Measurements from ENCODE around the gene ZBTB32. TPM values are rescaled to one million over a fixed set of nuclear protein-coding genes. Genes with fewer than 3 reads are reported as not detected.

The ZBTB32 gene
- total RNA-seq, 2 donors from 2014 or later = 138 to 217 TPM

DNA sequence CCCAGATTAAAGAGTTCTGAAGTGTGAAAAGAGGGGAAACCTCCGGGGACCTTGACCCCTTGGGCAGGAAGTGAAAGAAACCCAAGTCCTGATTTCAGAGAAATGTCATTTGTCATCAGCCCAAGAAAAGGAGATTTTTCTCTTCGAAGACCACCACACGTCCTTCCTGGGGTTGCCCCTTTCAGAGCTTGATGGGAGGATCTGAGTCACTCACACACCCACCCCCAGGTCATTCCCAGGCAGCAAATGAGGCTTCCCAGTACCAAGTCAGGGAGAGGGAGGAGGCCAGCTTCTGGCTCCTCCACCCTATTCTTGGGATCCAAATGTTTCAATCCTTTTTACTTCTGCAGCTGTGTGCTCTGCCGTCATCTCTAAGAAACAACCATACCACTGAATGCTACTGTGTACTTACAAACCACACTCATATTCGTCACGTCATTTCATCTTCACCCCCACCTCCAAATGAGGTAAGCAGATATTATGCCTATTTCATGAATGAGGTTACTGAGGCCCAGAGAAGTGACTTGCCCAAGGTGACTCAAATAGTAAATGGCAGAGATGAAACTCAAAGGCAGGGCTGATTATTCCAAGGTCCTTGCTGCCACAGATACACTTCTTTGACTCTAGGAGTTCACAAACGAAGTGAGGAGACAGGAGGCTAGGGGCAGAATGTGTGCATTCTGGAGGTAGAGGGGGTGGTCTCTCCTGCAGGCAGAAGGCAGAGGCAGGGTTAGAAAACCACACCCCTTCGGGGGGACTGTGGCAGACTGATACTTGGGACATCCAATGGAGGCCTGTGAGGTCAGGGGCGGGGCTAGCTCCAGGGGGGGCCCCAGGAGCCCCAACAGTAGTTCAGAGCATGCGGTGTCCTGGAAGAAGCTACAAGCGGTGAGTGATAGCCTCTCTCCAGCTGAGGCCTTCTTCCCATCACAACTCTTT is 8.5 kb downstream of the ZBTB32 start:
- H3K27ac Mint-ChIP-seq = peak overlapping the region; percentile 98
- no peaks in the 10 kb centered on the region for H3K27me3 Mint-ChIP-seq
- peak; percentile 55 for ATAC-seq (replicated peaks)
- H3K36me3 Mint-ChIP-seq (ENCODE audit: low read depth) = peaks cover 66% of the 10 kb centered on the region
- H3K9me3 Mint-ChIP-seq = no peaks in the 10 kb centered on the region
- peak overlapping the region; percentile 96 for H3K4me3 Mint-ChIP-seq
- peaks cover 8% of the 10 kb centered on the region for H3K4me1 Mint-ChIP-seq

DNA sequence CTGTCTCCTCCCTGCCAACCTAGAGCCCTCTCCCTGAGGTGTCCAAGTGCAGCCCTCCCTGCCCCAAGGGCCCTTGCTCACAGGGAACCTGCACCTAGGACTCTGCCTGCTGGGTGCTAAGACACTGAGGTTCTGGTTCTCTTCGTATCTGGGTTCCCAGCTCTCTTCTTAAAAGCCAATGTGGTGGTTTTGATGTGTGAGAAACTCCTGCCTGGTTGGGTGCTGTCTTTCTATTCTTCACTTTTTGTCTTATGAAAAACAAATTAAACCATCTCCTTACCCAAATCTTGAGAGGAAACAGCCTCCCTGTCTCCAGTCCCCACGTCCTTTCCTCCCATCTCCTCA is 9.1 kb downstream of the ZBTB32 start:
- H3K27ac Mint-ChIP-seq = peak overlapping the region; percentile 98
- no peaks in the 10 kb centered on the region for H3K9me3 Mint-ChIP-seq
- ATAC-seq (replicated peaks) = no peak
- peaks cover 8% of the 10 kb centered on the region for H3K4me1 Mint-ChIP-seq
- H3K36me3 Mint-ChIP-seq (ENCODE audit: low read depth) = peaks cover 68% of the 10 kb centered on the region
- H3K27me3 Mint-ChIP-seq = no peaks in the 10 kb centered on the region
- H3K4me3 Mint-ChIP-seq = peak overlapping the region; percentile 96

DNA sequence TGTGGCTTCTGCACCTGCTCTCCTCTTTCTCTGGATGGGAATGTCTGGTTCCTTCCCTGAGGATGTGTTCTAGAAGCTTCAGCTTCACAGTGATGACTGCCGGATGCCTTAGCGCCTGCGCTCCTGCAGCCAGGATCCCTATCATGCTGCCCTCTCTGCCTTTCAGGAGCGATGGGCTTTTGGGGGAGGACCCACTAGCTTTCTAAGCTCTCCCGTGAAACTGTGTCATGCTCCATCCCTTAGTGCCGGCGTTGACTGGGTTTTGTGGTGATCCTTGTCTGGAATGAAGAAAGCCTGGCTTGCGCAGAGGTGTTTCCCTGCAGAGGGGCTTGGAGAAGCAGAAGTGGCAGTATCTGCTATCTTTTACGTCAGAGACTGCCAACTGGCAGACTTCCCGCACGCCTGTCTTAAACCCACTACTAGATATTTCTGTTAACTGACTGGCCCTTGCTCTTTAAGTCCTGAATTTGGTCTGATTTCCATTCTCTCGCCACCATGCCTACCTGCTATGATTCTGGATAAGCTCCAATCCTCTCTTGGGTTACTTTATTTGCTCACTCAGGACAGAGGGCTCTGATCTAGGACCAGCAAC is 9.6 kb downstream of the ZBTB32 start:
- peak overlapping the region; percentile 96 for H3K4me3 Mint-ChIP-seq
- H3K36me3 Mint-ChIP-seq (ENCODE audit: low read depth) = peaks cover 73% of the 10 kb centered on the region
- H3K27me3 Mint-ChIP-seq = no peaks in the 10 kb centered on the region
- H3K4me1 Mint-ChIP-seq = peaks cover 8% of the 10 kb centered on the region
- ATAC-seq (replicated peaks) = no peak
- H3K27ac Mint-ChIP-seq = peak overlapping the region; percentile 98
- no peaks in the 10 kb centered on the region for H3K9me3 Mint-ChIP-seq

DNA sequence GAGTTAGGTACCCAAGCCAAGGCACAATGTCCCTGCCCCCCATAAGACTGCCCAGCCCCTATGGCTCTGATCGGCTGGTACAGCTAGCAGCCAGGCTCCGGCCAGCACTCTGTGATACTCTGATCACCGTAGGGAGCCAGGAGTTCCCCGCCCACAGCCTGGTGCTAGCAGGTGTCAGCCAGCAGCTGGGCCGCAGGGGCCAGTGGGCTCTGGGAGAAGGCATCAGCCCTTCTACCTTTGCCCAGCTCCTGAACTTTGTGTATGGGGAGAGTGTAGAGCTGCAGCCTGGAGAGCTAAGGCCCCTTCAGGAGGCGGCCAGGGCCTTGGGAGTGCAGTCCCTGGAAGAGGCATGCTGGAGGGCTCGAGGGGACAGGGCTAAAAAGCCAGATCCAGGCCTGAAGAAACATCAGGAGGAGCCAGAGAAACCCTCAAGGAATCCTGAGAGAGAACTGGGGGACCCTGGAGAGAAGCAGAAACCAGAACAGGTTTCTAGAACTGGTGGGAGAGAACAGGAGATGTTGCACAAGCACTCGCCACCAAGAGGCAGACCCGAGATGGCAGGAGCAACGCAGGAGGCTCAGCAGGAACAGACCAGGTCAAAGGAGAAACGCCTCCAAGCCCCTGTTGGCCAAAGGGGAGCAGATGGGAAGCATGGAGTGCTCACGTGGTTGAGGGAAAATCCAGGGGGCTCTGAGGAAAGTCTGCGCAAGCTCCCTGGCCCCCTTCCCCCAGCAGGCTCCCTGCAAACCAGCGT is 10.4 kb downstream of the ZBTB32 start:
- no peaks in the 10 kb centered on the region for H3K9me3 Mint-ChIP-seq
- peak overlapping the region; percentile 96 for H3K4me3 Mint-ChIP-seq
- peaks cover 81% of the 10 kb centered on the region for H3K36me3 Mint-ChIP-seq (ENCODE audit: low read depth)
- peak overlapping the region; percentile 98 for H3K27ac Mint-ChIP-seq
- H3K4me1 Mint-ChIP-seq = peaks cover 8% of the 10 kb centered on the region
- H3K27me3 Mint-ChIP-seq = no peaks in the 10 kb centered on the region
- ATAC-seq (replicated peaks) = no peak

DNA sequence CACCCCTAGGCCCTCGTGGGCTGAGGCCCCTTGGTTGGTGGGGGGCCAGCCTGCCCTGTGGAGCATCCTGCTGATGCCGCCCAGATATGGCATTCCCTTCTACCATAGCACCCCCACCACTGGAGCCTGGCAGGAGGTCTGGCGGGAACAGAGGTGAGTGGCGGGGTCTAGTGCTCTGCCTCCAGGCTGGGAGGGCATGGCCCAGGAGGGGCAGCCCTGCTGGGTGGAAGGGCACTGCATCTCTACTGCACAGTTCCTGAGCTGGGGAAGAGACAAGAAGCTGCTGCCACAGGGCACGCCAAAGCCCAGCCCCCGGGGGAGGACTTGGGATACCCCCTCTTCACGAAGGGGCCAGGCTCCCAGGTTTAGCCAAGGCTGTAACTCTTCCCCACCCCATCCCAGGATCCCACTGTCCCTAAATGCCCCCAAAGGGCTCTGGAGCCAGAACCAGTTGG is 11.0 kb downstream of the ZBTB32 start:
- Mint-ChIP-seq H3K9me3 (no peaks in the 10 kb centered on the region), H3K27ac (peak overlapping the region; percentile 98), H3K4me1 (peaks cover 8% of the 10 kb centered on the region), H3K4me3 (peak overlapping the region; percentile 96), H3K36me3 (ENCODE audit: low read depth) (peaks cover 87% of the 10 kb centered on the region), H3K27me3 (no peaks in the 10 kb centered on the region)
- no peak for ATAC-seq (replicated peaks)

DNA sequence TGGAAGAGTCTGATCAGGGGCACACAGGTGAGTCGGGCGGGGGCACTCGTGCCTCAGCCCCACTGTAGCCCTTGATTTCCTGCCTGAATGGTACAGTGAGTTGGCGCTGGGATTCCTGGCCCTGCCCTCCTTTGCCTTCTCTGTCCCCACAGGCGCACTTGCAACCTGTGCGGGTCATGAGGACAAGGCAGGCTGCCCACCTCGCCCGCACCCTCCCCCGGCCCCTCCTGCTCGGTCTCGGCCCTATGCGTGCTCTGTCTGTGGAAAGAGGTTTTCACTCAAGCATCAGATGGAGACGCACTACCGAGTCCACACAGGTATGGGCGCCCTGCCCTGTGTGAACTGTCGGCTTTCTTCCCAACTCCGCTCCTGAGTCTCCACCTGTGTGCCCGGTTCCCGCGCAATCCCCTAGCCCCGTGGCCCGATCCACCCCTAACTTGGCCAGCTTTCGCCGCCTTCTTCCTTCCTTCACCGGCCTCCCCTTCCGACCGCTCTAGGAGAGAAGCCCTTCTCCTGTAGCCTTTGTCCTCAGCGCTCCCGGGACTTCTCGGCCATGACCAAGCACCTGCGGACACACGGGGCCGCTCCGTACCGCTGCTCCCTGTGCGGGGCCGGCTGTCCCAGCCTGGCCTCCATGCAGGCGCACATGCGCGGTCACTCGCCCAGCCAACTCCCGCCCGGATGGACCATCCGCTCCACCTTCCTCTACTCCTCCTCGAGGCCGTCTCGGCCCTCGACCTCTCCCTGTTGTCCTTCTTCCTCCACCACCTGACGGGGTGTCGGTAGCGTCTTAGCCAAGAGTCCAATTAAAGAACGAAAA is 11.8 kb downstream of the ZBTB32 start:
- H3K4me1 Mint-ChIP-seq = peaks cover 5% of the 10 kb centered on the region
- H3K36me3 Mint-ChIP-seq (ENCODE audit: low read depth) = peaks cover 88% of the 10 kb centered on the region

DNA sequence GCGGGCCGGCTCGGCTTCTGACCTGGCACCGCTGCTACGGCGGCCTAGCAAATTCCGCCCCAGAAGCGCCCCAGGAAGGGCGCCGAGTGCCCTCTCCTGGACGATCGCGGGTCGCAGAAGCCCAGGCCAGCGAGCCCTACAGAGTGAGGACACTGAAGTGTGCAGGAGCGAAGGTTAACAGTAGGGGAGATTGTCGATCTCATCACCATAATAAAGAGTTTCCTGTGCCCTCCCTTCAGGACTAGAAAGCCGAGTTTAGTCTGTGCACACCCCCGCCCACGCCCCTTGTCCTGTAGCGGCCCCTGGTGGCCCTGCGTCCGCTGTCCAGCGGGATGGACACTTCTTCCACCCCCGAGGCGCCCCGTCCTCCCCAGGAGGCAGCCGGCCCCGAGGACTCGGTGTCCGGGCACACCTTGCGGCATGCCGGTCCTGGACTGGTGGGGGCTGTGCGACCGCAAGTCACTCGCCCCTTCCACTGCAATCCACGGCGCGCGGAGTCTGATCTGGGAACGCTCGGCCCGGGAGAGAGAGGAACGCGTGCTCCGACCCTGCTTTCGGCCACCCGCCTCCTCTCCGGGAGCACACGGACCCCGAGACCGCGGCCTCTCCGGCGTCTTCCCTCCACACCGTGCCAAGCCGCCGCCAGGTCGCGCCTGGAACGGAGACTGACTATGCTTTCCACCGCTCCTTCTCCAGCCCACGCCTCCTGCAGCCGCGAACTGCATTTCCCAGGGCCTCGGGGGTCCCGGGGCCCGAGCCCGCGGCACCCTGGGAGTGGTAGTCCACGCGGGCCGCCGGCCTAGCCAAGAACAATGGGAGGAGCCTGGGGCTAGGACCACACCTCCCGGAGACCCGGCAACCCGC is 12.7 kb downstream of the ZBTB32 start:
- Mint-ChIP-seq H3K4me3 (peak overlapping the region; percentile 96), H3K4me1 (no peaks in the 10 kb centered on the region), H3K27me3 (no peaks in the 10 kb centered on the region), H3K27ac (peak overlapping the region; percentile 98), H3K9me3 (no peaks in the 10 kb centered on the region), H3K36me3 (ENCODE audit: low read depth) (peaks cover 92% of the 10 kb centered on the region)
- peak; percentile 55 for ATAC-seq (replicated peaks)

More for the DNA sequence above, 11.8 kb downstream of the ZBTB32 start:
- ATAC-seq (replicated peaks) = no peak
- Mint-ChIP-seq H3K27ac (peak overlapping the region; percentile 98), H3K4me3 (peak overlapping the region; percentile 96), H3K9me3 (no peaks in the 10 kb centered on the region), H3K27me3 (no peaks in the 10 kb centered on the region)

DNA sequence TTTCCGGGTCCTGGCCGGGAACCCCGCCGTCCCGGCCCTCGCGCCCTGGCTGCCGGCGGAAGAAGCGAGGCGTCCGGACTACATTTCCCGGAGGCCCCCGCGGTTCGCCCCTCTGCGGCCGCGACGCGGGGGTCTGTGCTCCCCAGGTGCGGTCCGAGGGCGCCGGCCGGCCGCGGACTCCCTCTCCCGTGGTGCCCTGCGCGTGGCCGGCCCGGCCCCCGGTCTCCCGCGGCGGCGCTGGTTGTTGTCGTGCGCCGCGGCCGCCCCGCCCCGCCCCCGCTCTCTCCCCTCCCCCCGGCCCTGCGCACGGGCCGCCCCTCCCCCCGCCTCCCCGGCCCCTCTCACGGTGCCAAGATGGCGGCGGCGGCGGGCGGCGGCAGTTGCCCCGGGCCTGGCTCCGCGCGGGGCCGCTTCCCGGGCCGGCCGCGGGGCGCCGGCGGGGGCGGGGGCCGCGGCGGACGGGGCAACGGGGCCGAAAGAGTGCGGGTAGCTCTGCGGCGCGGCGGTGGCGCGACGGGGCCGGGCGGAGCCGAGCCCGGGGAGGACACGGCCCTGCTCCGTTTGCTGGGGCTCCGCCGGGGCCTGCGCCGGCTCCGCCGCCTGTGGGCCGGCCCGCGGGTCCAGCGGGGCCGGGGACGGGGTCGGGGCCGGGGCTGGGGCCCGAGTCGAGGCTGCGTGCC is 13.4 kb downstream of the ZBTB32 start, which contains the start of gene KMT2B:
Gene KMT2B, plus strand, starts transcription at position 339 of the 680 bp plus-strand sequence. Its CDS starts 16 bp downstream, at position 355.
- Mint-ChIP-seq H3K4me3 (peak within 1 kb of the TSS; percentile 96), H3K27me3 (no peaks in the 10 kb centered on the region), H3K36me3 (ENCODE audit: low read depth) (peaks cover 92% of the 10 kb centered on the region), H3K27ac (peak within 1 kb of the TSS; percentile 98), H3K9me3 (no peaks in the 10 kb centered on the region), H3K4me1 (no peaks in the 10 kb centered on the region)
- ATAC-seq (replicated peaks) = peak; percentile 4

DNA sequence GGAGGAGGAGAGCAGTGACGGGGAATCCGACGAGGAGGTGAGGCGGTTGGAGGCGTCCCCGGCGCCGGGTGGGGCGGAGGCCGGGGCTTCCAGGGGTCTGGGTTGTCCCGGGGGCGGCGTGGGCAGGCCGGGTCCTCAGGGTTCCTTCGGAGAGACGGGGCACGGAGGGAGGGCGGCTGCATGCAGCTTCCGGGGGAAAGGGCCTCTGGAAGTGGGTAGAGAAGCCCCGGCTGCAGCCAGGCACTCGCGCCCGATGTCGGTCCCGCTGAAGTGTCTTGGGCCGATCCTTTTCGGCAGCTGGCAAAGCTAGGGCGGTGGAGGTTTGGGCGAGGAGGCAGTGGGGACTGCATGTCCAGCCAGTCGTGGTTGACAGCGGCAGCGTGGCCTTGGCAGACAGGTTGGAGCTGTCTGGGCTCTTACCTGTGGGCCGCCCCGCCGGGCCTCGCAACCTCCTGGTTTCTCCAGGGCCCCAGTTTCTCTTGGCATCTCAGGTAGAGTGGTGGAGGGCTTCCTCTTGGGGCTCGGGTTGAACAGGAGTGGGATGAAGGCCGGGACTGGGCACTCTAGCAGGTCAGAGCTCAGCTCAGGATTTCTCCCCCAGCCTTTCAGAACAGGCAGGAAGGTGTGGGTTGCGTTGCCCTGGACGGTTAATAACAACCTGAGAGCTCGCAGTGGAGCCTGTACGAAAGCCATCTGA is 14.1 kb downstream of the ZBTB32 start:
- H3K9me3 Mint-ChIP-seq = no peaks in the 10 kb centered on the region
- peak; percentile 3 for ATAC-seq (replicated peaks)
- H3K27me3 Mint-ChIP-seq = no peaks in the 10 kb centered on the region
- peak overlapping the region; percentile 94 for H3K27ac Mint-ChIP-seq
- H3K4me3 Mint-ChIP-seq = peak overlapping the region; percentile 89
- H3K4me1 Mint-ChIP-seq = no peaks in the 10 kb centered on the region
- H3K36me3 Mint-ChIP-seq (ENCODE audit: low read depth) = peaks cover 92% of the 10 kb centered on the region

DNA sequence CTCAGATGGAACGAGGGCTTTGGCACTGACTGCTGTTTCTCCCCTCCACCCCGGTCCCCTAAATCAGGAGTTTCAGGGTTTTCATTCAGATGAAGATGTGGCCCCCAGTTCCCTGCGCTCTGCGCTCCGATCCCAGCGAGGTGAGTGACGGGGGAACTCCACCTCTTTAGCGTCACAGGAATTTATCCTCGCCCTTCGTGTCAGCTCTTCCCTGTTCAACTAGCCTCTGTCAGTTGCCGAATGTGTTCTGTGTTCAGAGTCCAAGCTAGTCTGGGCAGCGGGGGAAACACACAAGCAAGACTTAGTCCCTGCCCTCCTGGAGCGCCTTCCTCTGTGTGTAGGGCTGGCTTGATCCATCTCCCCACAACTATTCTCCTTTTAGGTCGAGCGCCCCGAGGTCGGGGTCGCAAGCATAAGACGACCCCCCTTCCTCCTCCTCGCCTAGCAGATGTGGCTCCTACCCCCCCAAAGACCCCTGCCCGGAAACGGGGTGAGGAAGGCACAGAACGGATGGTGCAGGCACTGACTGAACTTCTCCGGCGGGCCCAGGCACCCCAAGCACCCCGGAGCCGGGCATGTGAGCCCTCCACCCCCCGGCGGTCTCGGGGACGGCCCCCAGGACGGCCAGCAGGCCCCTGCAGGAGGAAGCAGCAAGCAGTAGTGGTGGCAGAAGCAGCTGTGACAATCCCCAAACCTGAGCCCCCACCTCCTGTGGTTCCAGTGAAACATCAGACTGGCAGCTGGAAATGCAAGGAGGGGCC is 15.2 kb downstream of the ZBTB32 start:
- Mint-ChIP-seq H3K9me3 (no peaks in the 10 kb centered on the region), H3K4me1 (peaks cover 5% of the 10 kb centered on the region), H3K27ac (peak overlapping the region; percentile 94), H3K36me3 (ENCODE audit: low read depth) (peaks cover 92% of the 10 kb centered on the region), H3K4me3 (peak overlapping the region; percentile 89), H3K27me3 (no peaks in the 10 kb centered on the region)
- ATAC-seq (replicated peaks) = no peak

DNA sequence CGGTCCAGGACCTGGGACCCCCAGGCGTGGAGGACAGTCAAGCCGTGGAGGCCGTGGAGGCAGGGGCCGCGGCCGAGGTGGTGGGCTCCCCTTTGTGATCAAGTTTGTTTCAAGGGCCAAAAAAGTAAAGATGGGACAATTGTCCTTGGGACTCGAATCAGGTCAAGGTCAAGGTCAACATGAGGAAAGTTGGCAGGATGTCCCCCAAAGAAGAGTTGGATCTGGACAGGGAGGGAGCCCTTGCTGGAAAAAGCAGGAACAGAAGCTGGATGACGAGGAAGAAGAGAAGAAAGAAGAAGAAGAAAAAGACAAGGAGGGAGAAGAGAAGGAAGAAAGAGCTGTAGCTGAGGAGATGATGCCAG is 15.8 kb downstream of the ZBTB32 start:
- Mint-ChIP-seq H3K36me3 (ENCODE audit: low read depth) (peaks cover 92% of the 10 kb centered on the region), H3K27ac (no peak overlapping the region), H3K4me1 (peaks cover 5% of the 10 kb centered on the region), H3K4me3 (peak overlapping the region; percentile 89), H3K9me3 (no peaks in the 10 kb centered on the region), H3K27me3 (no peaks in the 10 kb centered on the region)
- ATAC-seq (replicated peaks) = no peak

DNA sequence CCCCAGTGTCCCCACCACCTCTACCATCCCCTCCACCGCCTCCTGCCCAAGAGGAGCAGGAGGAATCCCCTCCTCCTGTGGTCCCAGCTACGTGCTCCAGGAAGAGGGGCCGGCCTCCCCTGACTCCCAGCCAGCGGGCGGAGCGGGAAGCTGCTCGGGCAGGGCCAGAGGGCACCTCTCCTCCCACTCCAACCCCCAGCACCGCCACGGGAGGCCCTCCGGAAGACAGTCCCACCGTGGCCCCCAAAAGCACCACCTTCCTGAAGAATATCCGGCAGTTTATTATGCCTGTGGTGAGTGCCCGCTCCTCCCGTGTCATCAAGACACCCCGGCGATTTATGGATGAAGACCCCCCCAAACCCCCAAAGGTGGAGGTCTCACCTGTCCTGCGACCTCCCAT is 16.3 kb downstream of the ZBTB32 start:
- Mint-ChIP-seq H3K4me3 (no peak overlapping the region), H3K27me3 (no peaks in the 10 kb centered on the region), H3K9me3 (no peaks in the 10 kb centered on the region), H3K36me3 (ENCODE audit: low read depth) (peaks cover 92% of the 10 kb centered on the region), H3K4me1 (peaks cover 5% of the 10 kb centered on the region), H3K27ac (peak overlapping the region; percentile 54)
- ATAC-seq (replicated peaks) = no peak

Measured in activated T-helper 17 cell treated with anti-CD3 and anti-CD28 coated beads, Interleukin-2, amount 50 U/mL, for 72 hours (primary cell).